A549 (cell line): ENCODE results near the gene NAA16. TPM values are rescaled to one million over a fixed set of nuclear protein-coding genes. Genes with fewer than 3 reads are reported as not detected.

Source experiments
- ATAC-seq, 2 experiments: fragments of 200-7000 bp in 1 of 2; fragments of >200 bp in 1 of 2; cut with Nextera tagmentation in 1 of 2; cut with Tn5 transposase in 1 of 2; 3 replicates each; pipeline versions ENCODE4 v1.8.0 to v1.9.1; 2018 to 2020; ENCODE audit warnings: mild to moderate bottlenecking in 1 of 2, moderate library complexity in 1 of 2
- CTCF ChIA-PET: fragments of 300-600 bp; sonication (Branson Sonifier 250); formaldehyde crosslinking; extraction: SDS; loops from one replicate; lab custom pipeline; 2021; ENCODE audit warnings: antibody characterized with exemption, inconsistent platforms; lab: Yijun Ruan, JAX
- POLR2A ChIA-PET: fragments of 350-600 bp; formaldehyde crosslinking; extraction: SDS; loops from one replicate; lab custom pipeline; 2021; ENCODE audit warnings: antibody characterized with exemption, inconsistent platforms; lab: Yijun Ruan, JAX
- DNase-seq, 2 experiments: peaks; one replicate each; pipeline versions ENCODE4 v3.0.0 to v3.0.0-alpha.2; 2011 to 2016; ENCODE audit warnings: low read depth in 1 of 2, low spot score in 1 of 2
- FAIRE-seq: peaks from 2 replicates; lab custom pipeline; 2011; peaks lifted over from hg19 to GRCh38; lab: Jason Lieb, UNC
- H3K27ac ChIP-seq, 2 experiments: fragments of >200 bp; sonication (Bioruptor Twin); formaldehyde crosslinking; 3 replicates each; pipeline ENCODE4 v1.5.1; 2016 to 2017
- H3K4me1 ChIP-seq: fragments of >200 bp; sonication (Bioruptor Twin); formaldehyde crosslinking; 3 replicates; pipeline ENCODE4 v1.6.1; 2016
- H3K4me2 ChIP-seq: fragments of >200 bp; sonication (Bioruptor Twin); formaldehyde crosslinking; 3 replicates; pipeline ENCODE4 v1.6.1; 2016
- H3K4me3 ChIP-seq: fragments of >200 bp; sonication (Bioruptor Twin); formaldehyde crosslinking; 3 replicates; pipeline ENCODE4 v1.5.1; 2016
- H3K9me3 ChIP-seq: fragments of >200 bp; sonication (Bioruptor Twin); formaldehyde crosslinking; 3 replicates; pipeline ENCODE4 v1.6.1; 2016
- BHLHE40 ChIP-seq: IDR thresholded peaks from 2 replicates; pipeline ENCODE4 v1.6.1; 2012; ENCODE audit warnings: low read depth, low read length, inconsistent platforms
- CBX8 ChIP-seq: fragments of 200-600 bp; sonication (generic); IDR thresholded peaks from 2 replicates; pipeline ENCODE4 v1.6.1; 2016
- CHD2 ChIP-seq: fragments of 150-350 bp; IDR thresholded peaks from 2 replicates; pipeline ENCODE4 v1.6.1; 2014; ENCODE audit warnings: low read length; ENCODE audit not compliant: partially characterized antibody
- CTCF ChIP-seq: fragments of >200 bp; sonication (Bioruptor Twin); formaldehyde crosslinking; IDR thresholded peaks from 3 replicates; pipeline ENCODE4 v1.5.1; 2016
- ELK1 ChIP-seq: fragments of 150-350 bp; IDR thresholded peaks from 2 replicates; pipeline ENCODE4 v1.6.1; 2014; ENCODE audit warnings: low read depth, mild to moderate bottlenecking, low read length
- EP300 ChIP-seq, 2 experiments: fragments of >200 bp; sonication (Bioruptor Twin); formaldehyde crosslinking; IDR thresholded peaks; 2 replicates in 1 of 2; 3 replicates in 1 of 2; pipeline ENCODE4 v1.6.1; 2016 to 2017
- FOSB ChIP-seq: fragments of 250-450 bp; sonication (Bioruptor Pico); IDR thresholded peaks from 2 replicates; pipeline ENCODE4 v1.5.0; 2020; ENCODE audit warnings: mild to moderate bottlenecking, moderate library complexity
- FOXS1 ChIP-seq: fragments of 250-450 bp; sonication (Bioruptor Pico); IDR thresholded peaks from 2 replicates; pipeline ENCODE4 v1.5.0; 2020; ENCODE audit warnings: mild to moderate bottlenecking, moderate library complexity
- HDAC2 ChIP-seq: fragments of 200-600 bp; sonication (generic); IDR thresholded peaks from 2 replicates; pipeline ENCODE4 v1.6.1; 2016
- HMGXB4 ChIP-seq: fragments of 250-450 bp; sonication (Bioruptor Pico); IDR thresholded peaks from 2 replicates; pipeline ENCODE4 v1.5.0; 2021; ENCODE audit warnings: mild to moderate bottlenecking, moderate library complexity, borderline replicate concordance
- MAFK ChIP-seq: fragments of 450-650 bp; IDR thresholded peaks from 2 replicates; pipeline ENCODE4 v1.6.1; 2014; ENCODE audit not compliant: partially characterized antibody
- MAX ChIP-seq: IDR thresholded peaks from 2 replicates; pipeline ENCODE4 v1.6.1; 2012
- NFE2L2 ChIP-seq: fragments of 150-350 bp; conservative IDR thresholded peaks from 2 replicates; pipeline ENCODE4 v1.6.1; 2014; ENCODE audit warnings: low read length
- POLR2A ChIP-seq: IDR thresholded peaks from 2 replicates; pipeline ENCODE4 v1.6.1; 2012; ENCODE audit warnings: mild to moderate bottlenecking, low read length
- POLR2AphosphoS2 ChIP-seq: conservative IDR thresholded peaks from 2 replicates; pipeline ENCODE4 v1.6.1; 2012; ENCODE audit warnings: low read length, improper control_type of control experiment, inconsistent platforms
- RAD21 ChIP-seq, 2 experiments: fragments of >200 bp in 1 of 2; sonication (Bioruptor Twin) in 1 of 2; formaldehyde crosslinking in 1 of 2; IDR thresholded peaks in 1 of 2; conservative IDR thresholded peaks in 1 of 2; 2 replicates in 1 of 2; 3 replicates in 1 of 2; pipeline ENCODE4 v1.6.1; 2012 to 2018; ENCODE audit warnings: inconsistent platforms in 1 of 2
- RARB ChIP-seq: fragments of 250-450 bp; sonication (Bioruptor Pico); IDR thresholded peaks from 2 replicates; pipeline ENCODE4 v1.8.0; 2021; ENCODE audit warnings: mild to moderate bottlenecking, moderate library complexity
- RCOR1 ChIP-seq: fragments of 150-350 bp; IDR thresholded peaks from 2 replicates; pipeline ENCODE4 v1.6.1; 2014; ENCODE audit warnings: antibody characterized with exemption, low read length, low read depth
- REST ChIP-seq: fragments of 200-600 bp; sonication (generic); IDR thresholded peaks from 2 replicates; pipeline ENCODE4 v1.6.1; 2016; ENCODE audit warnings: antibody characterized with exemption, mild to moderate bottlenecking, moderate library complexity
- RFX5 ChIP-seq: fragments of 450-650 bp; IDR thresholded peaks from 2 replicates; pipeline ENCODE4 v1.7.1; 2014; ENCODE audit warnings: antibody characterized with exemption, mild to moderate bottlenecking, moderate library complexity
- SMC3 ChIP-seq: fragments of >200 bp; sonication (Bioruptor Twin); formaldehyde crosslinking; IDR thresholded peaks from 3 replicates; pipeline ENCODE4 v1.6.1; 2018; ENCODE audit warnings: inconsistent platforms
- WGBS: methylation state at CpG from one replicate; pipeline ENCODE4 v1.1.6; 2017; ENCODE audit errors: missing lambda C conversion rate; 5-methylcytosine and 5-hydroxymethylcytosine counted together
- polyA plus RNA-seq, 4 experiments: library from polyadenylated mRNA; depleted of rRNA in 3 of 4; stranded (reverse); fragments of >200 nt; fragmentation: RNase III in 1 of 4; extraction: RNeasy Plus Mini Kit Qiagen cat#74134 plus additional on column Dnase treatment in 1 of 4; gene quantifications; 2 replicates in 3 of 4; 3 replicates in 1 of 4; pipeline ENCODE4 v1.2.3, GENCODE V29; 2011 to 2017

The NAA16 gene
- polyA plus RNA-seq, 2 of the 4 experiments (the other 2 are of a cell fraction): 10.5 to 18.8 TPM

- WGBS: 71% methylated on average over 5 of the region's 5 CpGs
Measured at GRCh38 chr13:41411060-41411459, 100.0 kb downstream of the NAA16 start.

GRCh38 chr13:41411522-41411921, 100.5 kb downstream of the NAA16 start:
- no peaks in the 10 kb centered on the region for H3K9me3 ChIP-seq
- CTCF ChIA-PET: interaction anchor here (0.8 to 2.3 kb wide), 7 partner anchors 8 to 755 kb away, joined by 3 to 5 read pairs (median 3); no protein-coding TSS in a partner anchor
- TF ChIP-seq CTCF (peak; percentile 36), RAD21 (conservative IDR thresholded peaks at IDR 0.05 in 1 of 2, IDR thresholded peaks at IDR 0.05 in 1 of 2) (peak; percentile 56 to 60; a peak in 4 of 5 replicates), POLR2A (no peak), NFE2L2 (no peak), SMC3 (peak; percentile 48; the same call in 2 of the 3 replicates)
- ATAC-seq: peak; percentile 68 to 78; a peak in 5 of 6 replicates
- POLR2A ChIA-PET: no interaction called here
- 30% methylated on average over 5 of the region's 5 CpGs for WGBS
- no peak for FAIRE-seq
- peak in 1 of 2 experiments; percentile 29 for DNase-seq
- no peak overlapping the region for H3K27ac ChIP-seq
- H3K4me2 ChIP-seq: no peak overlapping the region
- H3K4me1 ChIP-seq: no peaks in the 10 kb centered on the region
- no peak overlapping the region for H3K4me3 ChIP-seq

More at GRCh38 chr13:41411060-41411459, 100.0 kb downstream of the NAA16 start:
- Histone ChIP-seq H3K27ac (no peak overlapping the region), H3K4me2 (no peak overlapping the region), H3K4me3 (no peak overlapping the region), H3K9me3 (no peaks in the 10 kb centered on the region)
- FAIRE-seq: no peak
- POLR2A ChIA-PET: no interaction called here
- TF ChIP-seq EP300 (IDR thresholded peaks at IDR 0.05) (no peak), MAFK (no peak), CHD2 (no peak), ELK1 (no peak), BHLHE40 (no peak), RFX5 (no peak), CBX8 (no peak), HMGXB4 (CRISPR knock-in tag) (no peak), POLR2AphosphoS2 (no peak), FOXS1 (CRISPR knock-in tag) (no peak), RCOR1 (no peak), RARB (CRISPR knock-in tag) (no peak), FOSB (CRISPR knock-in tag) (no peak), POLR2A (no peak), REST (no peak), HDAC2 (no peak), MAX (no peak)
- TF ChIP-seq, all 56 proteins: peak for 0
- ATAC-seq (no peak), DNase-seq (no peak)
- no peaks in the 10 kb centered on the region for H3K4me1 ChIP-seq
- CTCF ChIA-PET: interaction anchor here (0.9 to 2.3 kb wide), 3 partner anchors 9 to 756 kb away, joined by 3 to 5 read pairs (median 3); no protein-coding TSS in a partner anchor
